ENCODE measurements around the gene IFNGR1.

- peak; percentile 54 for TF ChIP-seq CTCF (IDR thresholded peaks at IDR 0.05; ENCODE audit: low read depth, low read length, poor library complexity, severe bottlenecking)
- no peak for TF ChIP-seq EZH2phosphoT487 (IDR thresholded peaks at IDR 0.05; ENCODE audit: borderline replicate concordance, low read length)
Measured at GRCh38 chr6:137202078-137202477, 17.1 kb downstream of the IFNGR1 start.

All from DOHH2 (cell line).